GM18498 (cell line): ENCODE results near the gene SUGCT.
A peak's percentile ranks its signal among the peaks of the same experiment; 100 is the strongest.

Experiments used
- ATAC-seq: cut with Tn5 transposase; IDR thresholded peaks from one replicate; pipeline ENCODE4 v1.9.1; 2021; ENCODE audit warnings: mild to moderate bottlenecking, moderate library complexity; ENCODE audit not compliant: unreplicated experiment

Gene SUGCT

DNA sequence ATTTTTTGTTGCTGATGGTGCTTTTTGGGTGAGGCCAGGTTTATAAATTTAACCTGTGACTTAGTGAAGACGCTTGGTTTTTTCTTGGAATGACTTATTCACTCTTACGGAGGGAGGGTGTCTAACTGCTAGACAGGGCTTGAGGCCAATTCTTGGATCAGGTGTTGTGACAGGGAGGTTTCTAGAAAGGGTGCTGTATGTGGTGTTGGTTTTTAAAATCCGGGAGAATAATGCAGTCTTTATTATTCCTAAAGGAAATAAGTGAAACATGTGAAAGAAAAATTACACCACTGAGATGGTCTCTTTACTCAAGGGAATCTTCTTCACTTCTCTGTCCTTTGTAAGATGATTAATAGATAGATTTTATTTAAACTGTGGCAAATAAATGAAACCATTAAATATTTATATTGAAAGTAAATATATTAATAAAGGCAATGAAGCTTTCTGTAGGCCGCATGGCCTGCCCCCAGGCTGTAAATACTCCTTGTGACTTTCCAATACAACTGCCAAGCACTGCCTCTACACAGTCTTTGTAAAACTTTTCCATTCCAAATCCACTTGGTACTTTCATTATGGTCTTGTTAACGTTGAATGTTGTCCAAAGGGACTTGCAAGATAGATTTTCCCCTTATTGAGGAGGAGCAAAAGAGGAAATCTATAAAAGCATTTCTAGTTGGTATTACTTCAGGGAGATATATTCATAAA is 323.1 kb downstream of the SUGCT start:
- no peak for ATAC-seq

DNA sequence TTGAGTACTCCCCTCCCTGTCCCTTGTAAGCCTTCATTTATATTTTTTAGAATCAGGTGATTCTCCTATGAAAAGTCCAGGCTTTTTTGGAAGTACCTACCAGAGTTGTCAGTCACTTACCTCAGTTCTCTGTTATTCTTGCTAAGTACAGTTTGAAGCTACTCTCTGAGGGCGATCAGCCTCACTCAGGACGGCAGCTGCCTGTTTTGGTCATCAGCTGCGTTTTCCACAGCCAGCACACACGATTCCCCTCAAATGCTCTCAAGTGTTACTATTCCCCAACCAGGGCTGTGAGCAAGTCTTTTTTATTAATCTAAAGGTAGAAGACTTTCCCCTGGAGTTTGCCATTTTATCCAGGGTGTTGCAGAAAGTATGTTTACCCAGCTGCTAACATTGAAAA is 328.6 kb downstream of the SUGCT start:
- ATAC-seq: no peak

DNA sequence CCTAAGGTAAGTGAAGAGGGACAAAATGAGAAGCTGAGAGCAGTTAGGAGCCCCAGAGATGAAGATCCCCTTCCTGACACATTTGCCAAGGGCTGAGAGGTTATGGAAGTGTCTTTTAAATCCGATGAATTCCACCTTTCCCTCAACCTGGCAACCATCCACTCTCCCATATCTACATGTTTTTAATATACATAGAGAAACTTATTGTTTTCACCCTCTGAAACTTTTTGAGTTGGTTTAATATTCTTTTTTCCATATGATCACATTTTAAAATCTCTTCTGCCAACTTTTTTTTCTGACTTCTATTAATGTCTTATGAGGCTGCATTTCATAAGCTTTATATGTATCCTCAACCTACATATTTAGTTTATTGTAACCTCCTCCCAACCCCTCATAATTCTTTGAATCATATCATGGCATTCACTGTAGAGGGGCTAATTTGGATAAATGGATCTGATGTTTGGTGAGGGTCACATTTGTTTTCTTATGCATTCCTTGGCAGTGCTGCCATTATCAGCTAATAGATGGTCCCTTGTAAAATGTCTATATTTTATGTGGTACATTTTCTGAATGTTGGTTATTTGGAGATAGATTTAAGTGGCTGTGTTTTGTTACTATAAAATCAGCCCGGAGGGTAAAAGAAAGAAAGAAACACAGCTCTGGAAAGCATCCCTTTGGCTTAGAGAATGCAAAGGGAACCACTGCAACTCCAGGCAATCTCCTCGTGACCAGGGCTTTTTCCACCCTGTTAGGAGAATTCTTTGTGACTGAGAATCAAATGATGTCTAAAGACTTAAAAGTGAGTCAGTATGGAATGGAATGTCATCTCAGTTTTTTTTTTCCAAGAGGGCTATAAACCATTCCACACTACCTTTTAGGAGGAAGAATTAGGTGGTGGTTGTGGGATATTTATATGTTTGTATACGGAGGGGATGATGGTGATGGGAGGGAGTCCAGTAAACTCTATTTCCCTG is 334.4 kb downstream of the SUGCT start:
- no peak for ATAC-seq

DNA sequence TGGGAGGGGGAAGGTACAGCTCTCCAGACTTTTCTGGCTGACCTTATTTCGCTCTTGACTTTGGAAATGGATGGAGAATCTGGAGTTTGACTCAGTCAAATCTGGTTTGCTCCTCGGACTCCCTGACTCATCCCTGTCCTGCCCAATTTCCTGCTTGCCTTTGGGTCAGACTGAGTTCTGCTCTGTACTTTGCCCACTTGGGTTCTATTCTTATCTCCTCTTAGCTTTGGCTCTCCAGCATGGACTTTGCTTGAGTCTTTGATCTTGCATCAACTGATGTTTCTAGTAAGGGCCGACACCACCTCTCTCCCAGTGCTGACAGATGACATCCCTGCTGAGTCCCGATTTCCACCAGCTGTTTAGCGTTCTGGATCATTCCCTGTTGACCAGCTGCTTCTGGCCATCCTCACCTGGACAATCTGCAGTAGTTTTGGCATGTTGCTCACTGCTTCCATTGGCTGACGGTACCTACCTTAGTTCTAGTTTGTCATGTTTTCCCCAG is 335.3 kb downstream of the SUGCT start:
- no peak for ATAC-seq

DNA sequence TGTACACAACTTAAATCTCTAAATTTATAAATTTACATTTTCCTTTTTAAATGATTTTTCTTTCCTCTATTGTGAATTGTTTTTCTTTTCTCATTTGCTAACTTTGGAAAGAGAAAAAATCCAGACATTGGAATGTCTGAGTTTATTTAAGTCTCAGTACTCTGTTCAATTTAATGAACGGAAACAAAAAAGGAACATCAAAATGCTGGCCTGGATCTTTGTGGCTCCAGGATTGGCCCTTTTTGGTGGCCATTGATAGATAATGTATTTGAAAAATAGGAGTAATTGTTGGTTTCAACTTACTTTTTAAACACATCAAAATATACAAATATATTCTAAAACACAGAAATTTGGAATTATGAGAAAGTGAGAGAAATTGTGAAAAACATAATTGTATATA is 336.0 kb downstream of the SUGCT start:
- ATAC-seq: no peak

DNA sequence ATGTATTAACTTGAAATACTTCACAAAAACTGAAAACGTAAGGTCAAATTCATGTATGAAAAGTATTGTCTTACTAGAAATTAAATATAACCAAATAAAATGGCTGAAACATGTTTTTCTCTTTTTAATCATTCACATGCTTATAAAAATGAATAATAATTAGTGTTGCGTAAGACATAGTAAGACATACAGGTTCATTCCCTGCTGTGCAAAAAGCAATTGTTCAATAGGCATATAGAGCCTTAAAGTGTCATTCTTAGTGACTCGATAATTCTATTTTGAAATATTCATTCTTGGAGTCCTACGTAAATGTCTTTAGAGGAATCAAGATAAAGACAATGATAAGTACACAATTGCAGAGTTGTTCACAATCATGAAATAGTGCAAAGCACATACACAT is 337.1 kb downstream of the SUGCT start:
- ATAC-seq: no peak

DNA sequence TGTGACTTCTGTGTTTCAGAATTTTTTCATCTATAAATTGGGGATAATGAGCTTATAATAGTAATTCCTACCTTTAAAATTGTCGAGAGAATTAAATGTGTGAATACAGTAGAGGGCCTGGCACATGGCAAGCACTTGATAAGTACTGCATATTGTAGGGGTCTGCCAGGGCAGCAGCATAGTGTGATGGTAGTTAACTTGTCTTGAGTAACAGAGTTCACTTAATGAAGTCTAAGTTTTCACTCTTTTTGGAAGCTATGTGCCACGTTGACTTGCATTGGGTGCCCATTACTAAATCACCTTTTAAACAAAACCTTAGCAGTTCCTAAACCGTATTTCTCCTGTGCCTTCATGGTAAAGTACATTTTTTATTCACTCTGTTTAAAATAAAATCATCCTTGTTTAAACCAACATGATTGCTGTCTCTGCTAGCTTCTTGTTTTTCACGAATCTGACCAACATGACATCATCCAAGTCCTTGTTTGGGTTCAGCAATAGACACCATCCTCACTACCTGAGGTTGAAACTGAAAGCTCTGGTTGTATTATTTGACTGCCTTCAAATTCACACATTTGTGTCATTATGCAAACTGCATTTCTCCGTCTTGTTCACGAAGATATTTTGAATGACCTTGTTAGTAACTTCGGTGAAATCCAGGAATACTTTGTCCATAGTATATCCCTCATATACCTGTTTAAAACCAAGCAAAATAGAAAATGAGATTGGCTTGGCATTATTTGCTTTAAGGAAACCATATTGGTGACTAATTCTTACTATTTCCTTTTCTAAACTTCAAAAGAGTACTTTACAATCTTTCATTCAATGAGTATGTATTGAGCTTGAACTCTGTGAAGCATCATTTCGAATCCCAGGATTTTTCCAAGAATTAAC is 340.2 kb downstream of the SUGCT start:
- peak; percentile 100 for ATAC-seq

DNA sequence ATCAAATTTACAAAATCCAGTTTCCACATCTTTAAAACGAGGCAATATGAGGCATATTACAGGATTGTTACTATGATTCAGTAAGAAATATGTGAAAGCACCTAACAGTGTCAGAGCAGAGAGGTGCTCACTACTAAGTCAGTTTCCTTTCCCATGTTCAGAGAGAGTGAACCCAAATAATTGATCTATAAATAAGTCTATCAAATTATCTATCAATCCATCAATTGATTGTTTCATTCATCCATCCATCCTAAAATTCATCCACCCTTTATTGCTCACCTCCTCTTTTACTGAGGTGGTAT is 340.8 kb downstream of the SUGCT start:
- ATAC-seq: peak; percentile 19

DNA sequence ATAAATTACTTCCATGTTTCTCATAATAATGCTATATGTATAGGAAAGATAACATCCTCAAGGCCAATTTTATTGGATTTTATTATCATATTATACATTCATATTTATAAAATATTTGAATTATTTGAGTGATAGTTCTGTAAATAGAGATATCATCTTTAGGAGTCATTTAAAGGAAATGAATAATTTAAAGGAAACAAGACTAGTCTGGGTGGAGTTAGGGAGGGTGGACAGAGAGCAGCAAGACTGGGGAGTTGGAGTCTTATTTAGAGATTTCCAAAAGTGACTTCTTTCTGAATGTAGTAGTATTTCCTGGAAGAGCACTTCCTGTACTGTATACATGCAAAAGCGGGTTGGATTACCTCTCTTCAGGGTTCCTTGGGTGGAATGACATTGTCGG is 342.3 kb downstream of the SUGCT start:
- no peak for ATAC-seq

DNA sequence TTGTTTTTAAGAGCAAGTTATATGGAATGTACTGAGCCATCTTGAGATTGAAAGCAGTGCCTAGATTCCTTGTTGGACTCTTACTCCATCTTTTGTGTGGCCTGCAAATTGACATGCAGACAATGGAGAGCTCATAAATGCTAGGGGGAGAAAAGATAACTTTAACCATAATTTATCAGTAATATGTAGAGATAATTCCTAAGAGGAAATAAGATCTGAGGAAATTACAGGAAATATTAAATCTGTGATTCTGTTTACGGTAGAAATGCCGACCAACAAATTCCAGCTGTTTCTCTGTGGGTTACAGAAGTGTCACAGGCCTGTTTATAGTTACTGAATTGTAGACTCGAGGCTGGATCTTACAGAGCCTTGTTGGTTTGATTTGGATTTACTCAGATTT is 348.0 kb downstream of the SUGCT start:
- no peak for ATAC-seq

DNA sequence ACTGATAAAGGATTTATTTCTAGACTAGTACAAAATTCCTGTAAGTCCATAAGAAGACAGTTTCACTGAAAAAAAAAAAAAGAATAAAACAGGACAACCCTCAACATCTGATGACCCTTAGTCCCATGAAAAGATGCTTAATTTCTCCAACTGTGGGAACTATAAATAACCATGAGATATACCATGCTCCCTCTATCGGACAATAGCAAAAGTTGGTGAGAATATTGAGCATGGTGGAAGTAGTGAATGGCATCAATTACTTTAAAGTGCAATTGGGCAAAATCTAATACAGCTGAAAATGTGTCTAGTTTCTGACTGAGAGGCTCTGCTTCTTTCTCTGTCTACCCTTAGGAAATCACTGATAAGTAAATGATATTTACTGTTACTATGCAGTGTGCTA is 348.8 kb downstream of the SUGCT start:
- no peak for ATAC-seq

DNA sequence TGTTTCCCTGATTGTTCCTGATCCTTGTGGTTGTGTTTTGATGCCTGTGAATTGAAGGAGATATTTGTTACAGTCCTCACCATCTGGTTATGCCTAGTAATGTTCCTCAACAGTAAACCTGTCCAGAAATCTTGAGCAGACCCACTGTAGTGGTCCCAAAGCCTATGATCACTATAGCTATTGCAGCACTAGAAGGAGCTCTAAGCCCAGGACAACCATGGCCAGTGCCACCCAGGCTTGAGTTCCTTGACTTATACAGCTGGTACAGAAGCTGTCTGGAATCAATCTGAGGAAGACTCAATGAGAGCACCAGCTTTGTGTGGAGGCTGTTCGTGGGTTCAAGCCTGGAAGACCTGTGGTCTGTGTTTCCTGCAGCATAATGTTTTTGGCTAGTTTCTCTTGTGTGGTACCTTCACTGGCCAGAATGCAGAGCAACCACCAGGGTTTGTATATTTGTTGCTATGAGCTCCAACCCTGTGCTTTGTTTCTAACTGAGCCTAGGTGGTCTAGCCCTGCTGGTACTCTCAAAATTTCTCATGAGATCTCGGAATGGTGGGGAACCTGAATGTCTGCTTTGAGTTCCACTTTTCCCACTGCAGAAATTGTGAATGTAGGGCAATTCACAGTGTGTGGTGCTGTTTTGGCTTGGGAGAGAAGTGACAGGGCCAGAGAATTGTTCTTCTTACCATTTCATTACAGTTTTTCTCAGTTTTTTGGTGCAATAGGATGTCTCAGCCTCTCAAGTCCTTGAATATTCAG is 355.2 kb downstream of the SUGCT start:
- ATAC-seq: no peak

DNA sequence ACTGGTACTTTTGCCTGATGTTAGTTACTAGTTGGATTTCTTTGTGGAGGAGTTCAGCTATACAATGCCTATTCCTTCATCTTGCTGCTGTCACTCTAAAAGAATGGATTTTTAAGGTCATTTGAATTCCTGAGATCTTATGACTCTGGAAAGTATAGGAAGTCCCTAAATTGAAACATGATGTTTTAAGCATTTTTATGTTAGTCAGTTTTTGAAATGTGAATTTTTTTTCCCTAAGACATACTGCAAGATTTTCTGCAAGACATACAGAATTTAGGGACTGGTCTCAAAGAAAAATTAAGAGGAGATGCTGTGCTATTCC is 355.8 kb downstream of the SUGCT start:
- no peak for ATAC-seq

DNA sequence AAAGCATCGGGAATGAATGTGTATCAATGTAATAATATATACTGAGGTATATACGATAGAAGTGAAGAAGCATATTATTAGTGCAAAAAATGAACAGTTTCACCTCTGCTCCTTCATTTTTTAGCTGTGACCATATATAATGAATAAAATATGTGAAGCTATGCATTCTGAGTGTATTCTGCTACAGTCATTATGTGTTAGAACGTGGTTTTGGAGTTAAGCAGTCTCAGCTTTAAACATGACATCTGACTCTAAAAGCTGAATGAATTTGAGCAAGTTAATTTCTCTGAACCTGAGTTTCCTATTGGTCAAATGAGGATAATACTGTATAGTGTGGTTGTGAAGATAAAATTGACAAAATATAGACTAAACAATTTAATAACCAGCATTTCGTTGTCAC is 358.1 kb downstream of the SUGCT start:
- no peak for ATAC-seq

DNA sequence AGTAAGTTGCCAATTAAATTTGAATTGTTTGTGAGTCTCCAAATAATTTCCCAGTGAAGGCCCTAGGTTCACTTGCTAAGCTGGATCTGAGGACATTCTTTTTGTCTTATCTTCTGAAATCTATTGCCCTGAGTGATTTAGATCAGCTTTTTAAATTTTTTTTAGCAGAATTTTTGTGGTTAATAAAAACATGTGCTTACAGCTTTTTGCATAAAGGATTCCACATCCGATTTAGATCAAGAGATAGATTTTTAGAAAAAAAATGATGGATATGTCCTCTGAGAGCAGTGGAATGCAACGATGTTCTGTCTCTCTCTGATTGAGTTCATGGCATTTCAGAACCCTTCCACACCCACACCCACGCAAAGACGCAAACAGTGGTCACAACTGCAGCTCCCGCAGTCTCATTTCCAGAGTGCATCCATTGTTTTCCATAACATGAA is 358.8 kb downstream of the SUGCT start:
- ATAC-seq: no peak

DNA sequence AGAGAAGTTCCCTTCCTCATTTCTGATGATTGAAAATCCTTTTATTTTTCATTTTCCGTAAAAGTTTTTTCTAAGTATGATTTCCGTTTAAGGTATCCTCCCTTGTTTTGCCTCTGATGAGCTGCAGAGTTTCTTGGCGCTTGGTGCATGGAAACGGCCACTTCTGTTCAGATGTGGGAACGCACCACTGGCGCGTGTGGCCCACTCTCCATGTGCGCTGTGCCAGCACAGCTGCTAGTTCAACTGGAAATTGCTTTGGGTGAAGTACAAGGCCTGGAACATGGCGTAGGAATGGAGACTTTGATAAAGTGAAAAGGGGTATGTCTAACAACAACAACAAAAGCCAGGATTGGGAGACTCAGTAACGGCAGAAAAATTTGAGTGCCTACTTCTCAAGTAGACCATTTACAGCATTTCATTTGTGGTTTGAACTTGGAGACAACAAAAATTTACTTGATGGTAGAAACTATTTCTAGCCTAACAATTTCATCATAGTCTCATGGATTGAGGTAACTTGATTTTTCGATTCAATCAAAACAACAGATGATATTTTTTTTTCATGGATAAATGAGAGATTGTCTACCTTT is 364.2 kb downstream of the SUGCT start:
- ATAC-seq: no peak

DNA sequence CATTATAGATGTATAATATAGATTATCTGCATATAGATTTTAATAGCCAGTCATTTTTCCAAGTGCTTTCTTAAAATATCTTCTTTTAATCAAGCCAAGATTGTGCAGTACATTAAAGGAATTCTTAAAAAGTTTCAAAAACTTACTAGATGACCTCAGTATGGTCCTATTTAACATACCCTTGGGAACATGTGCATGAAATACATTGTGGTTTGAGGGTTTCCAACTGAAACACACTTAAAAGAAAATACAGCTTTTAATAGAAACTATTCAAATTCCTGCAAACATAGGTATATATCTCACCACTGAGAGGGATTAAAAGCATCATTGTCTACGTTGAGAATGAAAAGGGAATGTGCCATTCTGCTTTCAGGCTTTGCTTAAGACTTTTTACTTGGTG is 364.9 kb downstream of the SUGCT start:
- ATAC-seq: no peak

DNA sequence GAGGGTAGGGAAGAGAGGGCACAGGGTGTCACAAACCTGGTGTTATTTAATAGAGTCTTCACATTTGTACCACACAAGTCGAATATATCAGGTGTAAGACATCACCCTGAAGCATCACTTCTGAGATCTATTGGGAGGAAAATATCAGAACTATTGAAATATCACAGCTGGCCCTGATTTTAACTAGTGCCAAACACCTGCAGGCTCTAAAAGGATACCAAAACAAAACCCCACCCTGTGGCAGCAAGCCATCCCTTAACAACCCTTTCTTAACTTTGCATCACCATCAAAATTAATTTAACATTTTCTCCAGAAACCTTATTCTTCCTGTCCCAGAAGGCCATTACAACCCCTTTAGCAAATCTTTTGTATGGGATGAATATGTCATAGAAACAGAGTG is 365.4 kb downstream of the SUGCT start:
- ATAC-seq: no peak

DNA sequence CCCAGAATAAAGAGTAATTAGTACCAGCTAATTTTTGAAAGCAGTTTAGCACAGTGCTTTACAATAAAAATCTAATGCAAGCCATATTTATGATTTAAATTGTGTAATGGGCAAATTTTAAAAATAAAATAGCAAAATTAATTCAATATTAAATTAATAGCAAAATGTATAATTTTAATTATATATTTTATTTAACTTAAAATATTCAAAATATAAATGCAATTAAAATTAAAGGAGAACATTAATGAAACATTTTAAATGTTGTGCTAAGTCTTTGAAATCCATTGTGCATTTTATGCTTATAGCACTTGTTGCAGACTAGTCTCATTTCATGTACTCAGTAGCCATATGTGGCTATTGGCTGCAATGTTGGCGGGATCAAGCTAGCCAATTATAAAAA is 367.6 kb downstream of the SUGCT start:
- ATAC-seq: no peak

DNA sequence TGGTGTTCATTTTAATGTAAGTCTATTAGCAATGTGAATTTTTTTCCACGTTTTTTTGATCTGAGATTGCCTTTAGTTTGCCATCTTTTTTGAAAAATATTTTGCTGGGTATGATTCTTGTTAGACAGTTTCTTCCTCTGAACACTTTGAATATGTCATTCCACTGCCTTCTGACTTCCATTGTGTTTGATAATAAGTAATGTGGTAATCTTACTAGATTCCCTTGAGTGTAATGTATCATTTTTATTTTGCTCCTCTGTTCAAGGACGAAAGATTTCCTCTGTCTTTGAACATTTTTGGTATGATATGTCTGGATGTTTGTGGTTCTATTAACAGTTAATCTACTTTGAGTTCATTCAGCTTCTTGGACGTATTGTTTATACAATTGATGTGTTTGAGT is 371.4 kb downstream of the SUGCT start:
- ATAC-seq: no peak
